Measurements from ENCODE around the gene GLT8D1.
"Not testable (repeated sequence)": the region's sequence is repeated elsewhere in the genome, so short reads cannot be mapped to it uniquely, and the experiment has no call there.

Gene GLT8D1

DNA sequence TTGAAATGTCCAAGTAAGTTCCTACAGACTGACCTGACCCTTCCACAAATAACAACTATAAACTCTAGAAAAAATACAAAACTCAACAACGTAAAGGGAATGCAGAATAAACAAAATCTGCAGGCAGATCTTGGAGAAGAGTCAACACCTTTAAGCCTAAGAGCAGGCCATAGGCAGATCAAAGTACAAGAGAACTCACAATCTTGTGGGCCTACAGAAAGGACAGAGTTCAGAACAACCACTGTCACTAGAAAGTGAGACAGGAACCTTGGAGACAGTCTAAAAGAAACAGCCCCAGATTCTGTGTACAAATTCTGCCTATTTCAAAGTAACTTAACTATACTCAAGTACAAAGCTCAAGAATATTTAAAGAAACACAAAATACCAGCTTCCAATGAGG, 34.1 kb upstream of the GLT8D1 start:
- CTCF ChIA-PET = interaction anchor here (0.8 kb wide), 1 partner anchor 135 kb away, joined by 3 read pairs; no protein-coding TSS in a partner anchor
- H3K27ac ChIP-seq = no peak overlapping the region
- TF ChIP-seq, protein P1, sequence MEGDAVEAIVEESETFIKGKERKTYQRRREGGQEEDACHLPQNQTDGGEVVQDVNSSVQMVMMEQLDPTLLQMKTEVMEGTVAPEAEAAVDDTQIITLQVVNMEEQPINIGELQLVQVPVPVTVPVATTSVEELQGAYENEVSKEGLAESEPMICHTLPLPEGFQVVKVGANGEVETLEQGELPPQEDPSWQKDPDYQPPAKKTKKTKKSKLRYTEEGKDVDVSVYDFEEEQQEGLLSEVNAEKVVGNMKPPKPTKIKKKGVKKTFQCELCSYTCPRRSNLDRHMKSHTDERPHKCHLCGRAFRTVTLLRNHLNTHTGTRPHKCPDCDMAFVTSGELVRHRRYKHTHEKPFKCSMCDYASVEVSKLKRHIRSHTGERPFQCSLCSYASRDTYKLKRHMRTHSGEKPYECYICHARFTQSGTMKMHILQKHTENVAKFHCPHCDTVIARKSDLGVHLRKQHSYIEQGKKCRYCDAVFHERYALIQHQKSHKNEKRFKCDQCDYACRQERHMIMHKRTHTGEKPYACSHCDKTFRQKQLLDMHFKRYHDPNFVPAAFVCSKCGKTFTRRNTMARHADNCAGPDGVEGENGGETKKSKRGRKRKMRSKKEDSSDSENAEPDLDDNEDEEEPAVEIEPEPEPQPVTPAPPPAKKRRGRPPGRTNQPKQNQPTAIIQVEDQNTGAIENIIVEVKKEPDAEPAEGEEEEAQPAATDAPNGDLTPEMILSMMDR (conservative IDR thresholded peaks at IDR 0.05; ENCODE audit: low read depth) = no peak
- no peak for DNase-seq (ENCODE audit: low spot score)
- POLR2A ChIA-PET (ENCODE audit: low non-redundant PET) = no interaction called here

DNA sequence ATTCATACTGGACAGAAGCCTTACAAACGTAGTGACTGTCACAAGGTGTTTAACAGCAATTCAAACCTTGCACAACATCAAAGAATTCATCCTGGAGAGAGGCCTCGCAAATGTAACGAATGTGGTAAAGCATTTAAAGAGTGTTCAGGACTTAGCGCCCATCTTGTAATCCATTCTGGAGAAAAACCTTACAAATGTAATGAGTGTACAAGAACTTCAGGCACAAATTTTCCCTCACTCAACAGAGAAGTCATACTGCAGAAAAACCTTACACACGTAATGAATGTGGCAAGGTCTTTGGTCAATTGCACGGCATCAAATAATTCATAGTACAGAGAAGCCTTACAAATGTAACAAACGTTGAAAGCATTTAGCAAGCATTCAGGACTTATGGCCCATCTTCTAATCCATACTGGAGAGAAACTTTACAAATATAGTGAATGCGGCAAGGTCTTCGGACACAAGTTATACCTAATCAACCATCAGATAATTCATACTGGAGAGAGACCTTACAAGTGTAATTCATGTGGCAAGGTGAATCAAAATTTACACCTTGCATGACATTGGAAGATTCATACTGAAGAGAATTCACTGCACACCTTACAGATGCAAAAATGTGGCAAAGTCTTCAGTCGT, 27.8 kb upstream of the GLT8D1 start:
- H3K27ac ChIP-seq = no peak overlapping the region
- ChIA-PET CTCF (no interaction called here), POLR2A (ENCODE audit: low non-redundant PET) (no interaction called here)
- no peak for DNase-seq (ENCODE audit: low spot score)
- TF ChIP-seq, protein P1 (conservative IDR thresholded peaks at IDR 0.05; ENCODE audit: low read depth) = no peak

DNA sequence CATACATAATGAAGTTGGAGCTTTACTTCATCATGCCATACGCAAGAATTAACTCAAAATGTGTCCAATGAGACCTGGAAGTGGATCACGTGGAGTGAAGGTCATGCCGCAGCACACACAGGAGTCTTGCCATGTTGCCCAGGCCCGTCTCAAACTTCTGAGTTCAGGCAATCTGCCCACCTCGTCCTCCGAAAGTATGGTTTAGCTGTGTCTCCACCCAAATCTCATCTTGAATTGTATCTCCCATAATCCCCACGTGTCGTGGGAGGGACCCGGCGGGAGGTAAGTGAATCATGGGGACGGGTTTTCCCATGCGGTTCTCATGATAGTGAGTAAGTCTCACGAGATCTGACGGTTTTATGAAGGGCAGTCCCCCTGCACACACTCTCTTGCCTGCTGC, 26.0 kb upstream of the GLT8D1 start:
- POLR2A ChIA-PET (ENCODE audit: low non-redundant PET) = no interaction called here
- H3K27ac ChIP-seq = no peak overlapping the region
- no peak for DNase-seq (ENCODE audit: low spot score)
- CTCF ChIA-PET = interaction anchor here (0.6 to 0.7 kb wide), 2 partner anchors 148 to 190 kb away, joined by 3 to 4 read pairs; no protein-coding TSS in a partner anchor
- TF ChIP-seq, protein P1 (conservative IDR thresholded peaks at IDR 0.05; ENCODE audit: low read depth) = no peak

DNA sequence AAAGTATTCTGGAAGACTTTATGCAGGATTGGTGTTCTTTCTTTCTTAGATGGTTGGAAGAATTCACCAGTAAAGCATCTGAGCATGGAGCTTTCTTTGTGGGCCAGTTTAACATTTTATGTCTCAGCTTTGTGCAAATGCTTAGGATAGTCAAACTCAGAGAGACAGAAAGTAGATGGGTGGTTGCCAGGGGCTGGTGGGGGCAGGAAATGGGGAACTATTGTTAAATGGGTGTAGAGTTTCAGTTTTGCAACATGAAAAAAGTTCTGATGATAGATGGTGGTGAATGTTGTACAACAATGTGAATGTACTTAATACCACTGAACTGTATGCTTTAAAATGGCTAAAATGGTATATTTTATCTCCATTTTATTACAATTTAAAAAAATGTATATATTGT, 25.1 kb upstream of the GLT8D1 start:
- ChIA-PET CTCF (no interaction called here), POLR2A (ENCODE audit: low non-redundant PET) (no interaction called here)
- TF ChIP-seq, protein P1 (conservative IDR thresholded peaks at IDR 0.05; ENCODE audit: low read depth) = no peak
- no peak for DNase-seq (ENCODE audit: low spot score)
- H3K27ac ChIP-seq = no peak overlapping the region

DNA sequence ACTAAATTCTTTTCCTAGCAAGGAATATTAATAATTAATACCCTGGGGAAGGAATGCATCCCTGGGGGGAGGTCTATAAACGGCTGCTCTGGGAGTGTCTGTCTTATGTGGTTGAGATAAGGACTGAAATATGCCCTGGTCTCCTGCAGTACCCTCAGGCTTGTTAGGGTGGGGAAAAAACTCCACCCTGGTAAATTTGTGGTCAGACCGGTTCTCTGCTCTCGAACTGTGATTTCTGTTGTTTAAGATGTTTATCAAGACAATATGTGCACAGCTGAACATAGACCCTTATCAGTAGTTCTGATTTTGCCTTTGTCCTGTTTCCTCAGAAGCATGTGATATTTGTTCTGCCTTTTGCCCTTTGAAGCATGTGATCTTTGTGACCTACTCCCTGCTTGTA, 23.2 kb upstream of the GLT8D1 start:
- H3K27ac ChIP-seq; CTCF ChIA-PET; POLR2A ChIA-PET (ENCODE audit: low non-redundant PET); DNase-seq (ENCODE audit: low spot score): not testable (repeated sequence)

DNA sequence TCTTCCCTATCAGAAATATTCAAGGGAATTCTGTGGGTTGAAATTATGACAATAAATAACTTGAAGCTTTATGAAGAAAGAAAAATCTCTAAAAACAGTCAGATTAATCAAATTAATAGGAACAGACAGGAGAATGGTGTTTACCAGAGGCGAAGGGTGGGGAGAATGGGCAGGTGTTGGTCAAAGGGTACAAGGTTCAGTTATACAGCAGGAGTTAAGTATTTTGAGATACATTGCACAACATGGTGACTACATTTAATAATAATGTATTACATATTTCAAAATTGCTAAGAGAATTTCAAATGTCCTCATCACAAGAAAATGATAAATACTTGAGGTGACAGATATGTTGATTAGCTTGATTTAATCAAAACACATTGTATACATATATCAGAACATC, 18.9 kb upstream of the GLT8D1 start:
- ChIA-PET POLR2A (ENCODE audit: low non-redundant PET) (no interaction called here), CTCF (no interaction called here)
- no peak for DNase-seq (ENCODE audit: low spot score)
- TF ChIP-seq, protein P1 (conservative IDR thresholded peaks at IDR 0.05; ENCODE audit: low read depth) = no peak
- H3K27ac ChIP-seq = no peak overlapping the region

DNA sequence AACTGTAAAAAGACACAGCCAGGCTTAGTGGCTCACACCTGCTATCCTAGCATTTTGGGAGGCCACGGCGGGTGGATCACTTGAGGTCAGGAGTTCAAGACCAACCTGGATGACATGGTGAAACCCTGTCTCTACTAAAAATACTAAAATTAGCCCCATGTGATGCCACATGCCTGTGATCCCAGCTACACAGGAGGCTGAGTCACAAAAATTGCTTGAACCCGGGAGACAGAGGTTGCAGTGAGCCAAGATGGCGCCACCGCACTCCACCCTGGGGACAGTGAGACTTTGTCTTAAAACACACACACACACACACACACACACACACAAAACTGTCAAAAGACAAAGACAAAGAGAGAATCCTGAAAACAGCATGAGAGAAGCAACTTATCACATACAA, 18.3 kb upstream of the GLT8D1 start:
- ChIA-PET POLR2A (ENCODE audit: low non-redundant PET) (no interaction called here), CTCF (no interaction called here)
- TF ChIP-seq, protein P1 (conservative IDR thresholded peaks at IDR 0.05; ENCODE audit: low read depth) = no peak
- no peak for DNase-seq (ENCODE audit: low spot score)
- no peak overlapping the region for H3K27ac ChIP-seq
